PFSK-1 (cell line): ENCODE data around the gene ZNF432.

Experiments used
- FOXP2 ChIP-seq: optimal IDR thresholded peaks from 2 replicates; pipeline ENCODE3; 2011; ENCODE audit warnings: borderline replicate concordance, control low read depth, inconsistent platforms; ENCODE audit not compliant: insufficient read depth; ENCODE audit errors: extremely low read length, extremely low read depth
- POLR2AphosphoS5 ChIP-seq: IDR thresholded peaks from 2 replicates; pipeline ENCODE4 v1.6.1; 2012; ENCODE audit warnings: low read depth, mild to moderate bottlenecking, control low read depth, low read length, moderate library complexity
- REST ChIP-seq, 2 experiments: IDR thresholded peaks; 2 replicates each; pipeline versions ENCODE4 v1.6.1 to v1.8.0; 2011 to 2012; ENCODE audit warnings: low read depth in 2 of 2, low read length in 2 of 2, control low read depth in 1 of 2, inconsistent platforms in 1 of 2, mild to moderate bottlenecking in 1 of 2, moderate library complexity in 1 of 2; ENCODE audit not compliant: insufficient read depth in 1 of 2
- SIN3A ChIP-seq: IDR thresholded peaks from 2 replicates; pipeline ENCODE4 v1.6.1; 2012; ENCODE audit warnings: mild to moderate bottlenecking, low read length, moderate library complexity, borderline replicate concordance; ENCODE audit not compliant: insufficient read depth
- TAF1 ChIP-seq: IDR thresholded peaks from 2 replicates; pipeline ENCODE4 v1.6.1; 2012; ENCODE audit warnings: low read length, control low read depth, borderline replicate concordance; ENCODE audit not compliant: insufficient read depth

The ZNF432 gene

GRCh38 chr19:52028027-52028779, 20.4 kb downstream of the ZNF432 start, which contains the start of gene ZNF614:
Gene ZNF614 (minus strand): TSS chr19:52028379. CDS start chr19:52025745, 2,634 bp downstream.
- TF ChIP-seq REST (IDR thresholded peaks at IDR 0.05; ENCODE audit: insufficient read depth in 1 of 2, low read depth in 2 of 2, low read length in 2 of 2) (no peak), POLR2AphosphoS5 (peak; percentile 96), FOXP2 (peak; percentile 48), TAF1 (no peak)

GRCh38 chr19:52022193-52022592, 26.4 kb downstream of the ZNF432 start:
- TF ChIP-seq POLR2AphosphoS5 = no peak
- no peak for TF ChIP-seq REST (IDR thresholded peaks at IDR 0.05; ENCODE audit: insufficient read depth in 1 of 2, low read depth in 2 of 2, low read length in 2 of 2)
- no peak for TF ChIP-seq SIN3A
- TF ChIP-seq FOXP2 = no peak
- TF ChIP-seq TAF1 = no peak

GRCh38 chr19:52020506-52020905, 28.1 kb downstream of the ZNF432 start:
- TF ChIP-seq REST (IDR thresholded peaks at IDR 0.05; ENCODE audit: insufficient read depth in 1 of 2, low read depth in 2 of 2, low read length in 2 of 2) (no peak), POLR2AphosphoS5 (no peak), FOXP2 (no peak), SIN3A (no peak), TAF1 (no peak)

- TF ChIP-seq REST (IDR thresholded peaks at IDR 0.05; ENCODE audit: insufficient read depth in 1 of 2, low read depth in 2 of 2, low read length in 2 of 2) (no peak), FOXP2 (no peak), TAF1 (no peak), SIN3A (no peak), POLR2AphosphoS5 (no peak)
Observed at GRCh38 chr19:52010674-52011073, 38.0 kb downstream of the ZNF432 start.
